Activated T-cell treated with anti-CD3 and anti-CD28 coated beads for 1 hour (primary cell): ENCODE results near the gene KCNT1.
"Not testable (repeated sequence)": the region's sequence is repeated elsewhere in the genome, so short reads cannot be mapped to it uniquely, and the experiment has no call there.

Experiments used
- DNase-seq: peaks from one replicate; pipeline ENCODE4 v3.0.0-alpha.2; 2020; ENCODE audit warnings: low read depth

KCNT1 gene

GRCh38 chr9:135701959-135702721, at the start of gene KCNT1:
Gene KCNT1, plus strand, starts transcription at chr9:135702185. Its CDS starts 74 bp downstream, at chr9:135702259.
- DNase-seq: peak; percentile 51

- DNase-seq: no peak
Measured at GRCh38 chr9:135655317-135655716, 46.7 kb upstream of the KCNT1 start.

GRCh38 chr9:135657416-135657815, 44.6 kb upstream of the KCNT1 start:
- no peak for DNase-seq

GRCh38 chr9:135659252-135659651, 42.7 kb upstream of the KCNT1 start:
- no peak for DNase-seq

- DNase-seq: no peak
Measured at GRCh38 chr9:135660407-135660806, 41.6 kb upstream of the KCNT1 start.

GRCh38 chr9:135661816-135662560, 40.0 kb upstream of the KCNT1 start:
- no peak for DNase-seq

- DNase-seq: no peak
Measured at GRCh38 chr9:135662758-135663450, 39.1 kb upstream of the KCNT1 start, which contains the start of gene LCN9. Gene LCN9, plus strand, starts transcription at chr9:135663309. Its CDS starts 13 bp downstream, at chr9:135663322.

- DNase-seq: no peak
Measured at GRCh38 chr9:135663451-135663770, 38.6 kb upstream of the KCNT1 start.

GRCh38 chr9:135663857-135664256, 38.1 kb upstream of the KCNT1 start:
- no peak for DNase-seq

GRCh38 chr9:135664266-135664665, 37.7 kb upstream of the KCNT1 start:
- no peak for DNase-seq

- no peak for DNase-seq
Measured at GRCh38 chr9:135664801-135665794, 36.9 kb upstream of the KCNT1 start.

- DNase-seq: no peak
Measured at GRCh38 chr9:135665795-135666189, 36.2 kb upstream of the KCNT1 start.

GRCh38 chr9:135666534-135667462, 35.2 kb upstream of the KCNT1 start:
- no peak for DNase-seq

GRCh38 chr9:135667463-135668001, 34.5 kb upstream of the KCNT1 start:
- DNase-seq: no peak

GRCh38 chr9:135669018-135669417, 33.0 kb upstream of the KCNT1 start:
- not testable (repeated sequence) for DNase-seq

- no peak for DNase-seq
Measured at GRCh38 chr9:135669616-135670285, 32.2 kb upstream of the KCNT1 start.

- no peak for DNase-seq
Measured at GRCh38 chr9:135670721-135671590, 31.0 kb upstream of the KCNT1 start.

GRCh38 chr9:135671591-135672041, 30.4 kb upstream of the KCNT1 start:
- DNase-seq: no peak
